T-helper 1 cell treated with Interleukin-12 subunit alpha and Interleukin-12 subunit beta and Interleukin-4 antibody, amounts not matched to agents 30 ng/mL and 1 ng/mL, for 36 hours (primary cell): ENCODE measurements around the gene STK10. TPM values are rescaled to one million over a fixed set of nuclear protein-coding genes. Genes with fewer than 3 reads are reported as not detected.

Experiments used
- intact Hi-C: fragments of 100-400 bp; cut with micrococcal nuclease; formaldehyde crosslinking; loops from one replicate; pipeline ENCODE4 v1.15.1; 2024
- total RNA-seq: library from RNA; stranded (reverse); gene quantifications from 2 replicates; pipeline ENCODE4 v1.2.3, GENCODE V29; 2022

Gene STK10
- total RNA-seq, 1 donor from 2014 or later, result 226 TPM

DNA sequence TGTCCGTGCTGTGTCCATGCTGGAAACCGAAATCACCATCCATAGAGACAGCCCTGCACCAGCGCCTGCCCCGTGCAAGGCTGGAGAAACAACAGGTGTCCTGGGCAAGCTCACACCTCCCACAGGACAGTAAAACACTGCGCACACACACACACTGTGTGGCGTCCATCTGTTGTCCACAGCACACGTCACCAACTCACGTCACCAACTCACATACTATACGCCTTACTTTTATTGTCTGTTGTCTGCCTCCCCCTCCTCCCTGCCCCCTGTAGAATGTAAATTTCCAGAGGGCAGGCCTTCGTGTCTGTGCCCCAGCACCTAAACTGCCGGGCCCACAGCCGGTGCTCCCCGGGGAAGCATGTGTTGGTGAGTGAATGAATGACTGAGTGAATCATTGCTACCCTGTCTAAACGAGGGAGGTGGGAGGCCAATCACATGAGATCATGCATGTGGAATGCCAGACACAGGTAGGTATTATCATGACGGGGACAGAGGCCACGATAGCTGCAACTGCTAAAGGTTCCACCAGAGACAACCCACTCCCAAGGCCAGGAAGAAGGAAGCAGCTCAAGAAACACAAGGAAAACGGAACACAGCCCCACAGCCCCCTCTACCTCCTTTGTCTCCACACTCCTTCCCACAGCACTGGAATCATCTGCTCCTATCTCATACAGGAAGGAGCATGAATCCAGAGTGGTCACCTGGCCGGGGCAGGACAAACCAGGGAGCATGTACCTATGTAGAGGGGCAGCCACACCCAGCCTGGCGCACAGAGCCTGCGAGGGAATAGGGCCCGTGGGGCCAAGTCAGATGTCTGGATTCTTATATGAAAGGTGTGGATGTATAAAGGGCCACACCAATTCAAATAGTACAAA is 41.9 kb downstream of the STK10 start:
- intact Hi-C loops, result no loop called here

GRCh38 chr5:172144931-172145869 is 42.8 kb downstream of the STK10 start:
- intact Hi-C loops, result no loop called here

DNA sequence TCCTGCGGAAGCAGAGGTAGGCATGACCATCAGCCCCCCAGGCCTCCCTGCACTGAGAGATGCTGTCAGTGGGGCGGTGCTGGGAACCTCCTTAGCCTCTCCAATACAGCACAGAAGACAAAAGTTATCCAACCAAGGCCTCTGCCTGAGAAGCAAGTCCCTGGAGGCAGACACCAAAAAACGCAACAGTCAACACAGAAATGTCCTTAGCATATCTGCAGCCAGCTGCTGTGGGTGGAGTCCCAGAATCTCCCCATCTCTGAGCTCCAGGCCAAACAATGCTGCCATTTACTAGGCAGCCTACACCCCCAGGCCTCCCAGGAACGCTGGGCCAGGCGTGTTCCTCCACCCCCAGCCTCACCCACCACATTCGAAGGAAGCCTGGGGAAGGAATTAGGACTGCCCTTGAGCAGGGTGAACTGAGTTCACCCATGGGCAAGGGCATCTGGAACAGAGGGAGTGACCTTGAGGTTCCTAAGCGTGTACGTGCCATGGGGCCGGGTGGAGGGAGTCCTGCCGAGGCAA is 43.7 kb downstream of the STK10 start:
- intact Hi-C loops, result no loop called here

- intact Hi-C loops, result no loop called here
Measured at GRCh38 chr5:172143875-172144274, 44.1 kb downstream of the STK10 start.

DNA sequence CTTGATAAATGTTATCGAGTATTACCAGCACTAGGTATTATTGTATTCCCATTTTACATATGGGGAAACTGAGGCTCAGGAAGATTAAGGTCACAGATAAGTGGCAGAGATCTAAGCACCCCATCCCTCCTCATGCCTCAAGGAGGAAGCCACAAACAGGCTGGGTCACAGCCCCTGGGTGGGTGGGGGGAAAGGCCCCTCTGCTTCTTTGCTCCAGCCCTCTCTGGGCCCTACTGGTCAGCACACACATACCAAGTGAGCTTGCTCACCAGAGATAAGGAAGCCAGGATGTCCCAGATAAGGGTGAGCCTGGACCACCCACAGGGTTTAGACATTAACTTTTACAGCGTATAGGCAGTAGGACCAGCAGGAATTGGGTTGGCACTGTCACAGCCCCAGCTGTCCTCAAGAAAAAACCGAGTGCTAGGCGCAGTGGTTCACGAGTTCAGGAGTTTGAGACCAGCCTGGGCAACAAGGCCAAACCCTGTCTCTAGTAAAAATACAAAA is 45.3 kb downstream of the STK10 start:
- intact Hi-C loops, result no loop called here

DNA sequence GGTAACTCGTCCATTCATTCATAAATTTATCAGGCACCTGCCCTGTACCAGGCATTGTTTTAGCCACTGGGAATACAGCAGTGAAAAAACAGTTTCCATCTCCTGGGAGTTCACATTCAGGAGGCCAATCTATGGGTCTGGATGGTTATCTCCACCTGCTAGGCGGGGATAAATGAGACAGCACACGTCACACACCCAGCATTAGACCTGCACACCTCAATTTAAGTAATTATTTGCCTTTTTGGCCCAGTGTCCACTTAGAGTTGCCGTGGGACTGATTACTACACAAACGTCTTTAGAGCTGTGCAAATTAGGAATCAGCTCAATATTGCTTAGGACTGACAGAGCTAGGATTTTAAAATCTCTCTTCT is 46.1 kb downstream of the STK10 start:
- intact Hi-C loops, result no loop called here

- intact Hi-C loops, result no loop called here
Measured at GRCh38 chr5:172140866-172141265, 47.2 kb downstream of the STK10 start.

GRCh38 chr5:172140120-172140519 is 47.9 kb downstream of the STK10 start:
- intact Hi-C loops, result no loop called here

DNA sequence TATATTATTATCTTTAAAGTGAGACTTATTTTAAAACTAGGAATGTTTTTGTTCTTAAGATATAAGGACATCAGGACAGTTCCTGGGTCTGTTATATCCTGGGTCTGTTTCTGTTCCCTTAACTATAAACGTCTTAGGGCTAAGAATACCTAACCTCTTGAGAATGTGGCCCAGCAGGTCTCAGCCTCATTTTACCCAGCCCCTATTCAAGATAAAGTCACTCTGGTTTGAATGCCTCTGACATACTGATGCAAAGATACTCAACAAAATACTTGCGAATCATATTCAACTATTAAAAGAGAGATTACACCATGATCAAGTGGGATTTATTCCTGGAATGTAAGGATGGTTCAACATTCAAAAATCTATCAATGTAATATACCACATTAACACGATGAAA is 51.0 kb downstream of the STK10 start:
- intact Hi-C loops, result no loop called here

- intact Hi-C loops, result no loop called here
Measured at GRCh38 chr5:172133359-172134029, 54.5 kb downstream of the STK10 start.

GRCh38 chr5:172131690-172132089 is 56.3 kb downstream of the STK10 start:
- intact Hi-C loops, result no loop called here

DNA sequence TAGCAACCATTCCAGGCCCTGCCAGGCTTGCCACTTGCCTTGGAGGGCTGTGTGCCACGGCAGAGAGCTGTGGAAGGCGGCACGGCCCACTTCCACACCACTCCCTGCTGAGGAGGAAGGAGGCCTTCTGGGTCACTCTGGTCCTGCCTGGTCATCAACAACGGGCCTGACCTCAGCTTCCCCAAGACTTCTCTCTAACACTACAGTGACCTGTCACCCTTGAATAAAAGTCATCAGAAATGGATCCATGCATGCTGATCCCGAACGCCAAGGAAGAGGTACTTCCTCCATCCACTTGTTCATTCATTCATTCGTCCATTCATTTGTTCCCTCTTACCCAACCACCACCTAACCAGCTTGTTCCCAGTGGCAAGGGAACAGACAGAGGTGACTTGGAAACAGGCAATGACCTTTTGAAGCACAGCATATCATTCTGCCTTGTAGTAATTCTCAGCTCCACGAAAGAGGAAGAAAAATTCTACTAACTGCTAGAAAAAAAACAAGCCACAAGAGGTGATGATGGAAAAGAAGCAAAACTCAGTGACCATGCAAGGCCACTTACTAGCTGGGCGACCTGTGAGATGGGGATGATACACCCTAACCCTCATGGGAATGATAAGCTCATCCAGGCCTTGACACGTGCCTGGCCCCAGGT is 58.6 kb downstream of the STK10 start:
- intact Hi-C loops, result no loop called here

DNA sequence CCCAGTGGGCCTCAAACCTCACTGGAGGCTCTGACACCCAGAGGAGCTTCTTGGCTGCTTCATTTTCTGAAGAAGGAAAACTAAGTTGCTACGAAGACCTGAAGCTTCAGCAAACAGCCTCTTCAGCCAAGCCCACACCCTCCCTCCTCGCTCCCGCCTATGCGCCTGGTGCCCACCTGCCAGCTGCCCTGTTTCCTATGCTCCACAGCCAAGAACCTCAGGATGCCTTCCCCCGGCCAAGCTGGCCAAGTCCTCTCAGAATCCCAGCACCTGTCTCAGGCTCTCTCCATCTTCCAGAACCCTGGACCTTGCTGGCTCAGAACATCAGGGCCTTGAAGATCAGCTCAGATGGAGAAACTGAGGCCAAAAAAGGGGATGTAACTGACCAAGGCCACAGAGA is 60.4 kb downstream of the STK10 start:
- intact Hi-C loops, result no loop called here

GRCh38 chr5:172123269-172123692 is 64.7 kb downstream of the STK10 start:
- intact Hi-C loops, result no loop called here

DNA sequence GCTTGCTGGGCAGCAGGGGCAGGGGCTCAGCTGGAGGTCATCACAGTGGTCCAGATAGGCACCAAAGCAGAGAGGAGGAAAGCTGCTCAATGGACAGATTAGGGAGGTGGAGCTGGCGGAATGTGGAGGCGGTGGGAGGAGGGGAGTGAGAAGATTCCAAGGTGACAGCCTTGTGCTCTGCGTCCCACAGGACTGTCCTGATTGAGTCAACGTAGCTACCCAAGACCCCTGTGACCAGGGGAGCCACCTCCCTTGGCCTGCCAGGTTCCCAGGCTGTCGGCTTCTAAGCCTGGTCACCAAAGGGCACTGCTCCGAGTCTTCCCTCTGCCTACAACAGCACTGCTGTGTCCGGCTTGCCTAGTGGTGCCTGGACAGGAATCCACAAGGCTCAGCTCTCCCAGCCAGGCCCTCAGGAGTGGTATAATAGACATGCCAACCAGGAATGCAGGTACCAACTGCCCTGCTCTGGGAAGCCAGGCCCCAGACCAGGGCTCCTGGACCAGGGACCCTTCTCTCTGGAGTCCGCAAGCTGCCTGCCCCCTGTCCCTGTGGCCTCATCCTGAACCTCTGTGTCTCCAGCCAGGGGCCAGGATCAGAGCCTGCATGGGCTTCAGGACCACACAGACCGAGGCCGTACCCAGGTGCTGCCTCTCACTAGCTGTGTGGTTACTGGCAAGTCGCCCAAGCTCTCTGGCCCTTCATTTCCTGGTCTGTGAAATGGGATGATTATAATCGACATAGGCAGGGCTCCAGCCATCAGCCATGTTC is 67.9 kb downstream of the STK10 start:
- intact Hi-C loops, result no loop called here

- intact Hi-C loops, result no loop called here
Measured at GRCh38 chr5:172118891-172119290, 69.1 kb downstream of the STK10 start.

DNA sequence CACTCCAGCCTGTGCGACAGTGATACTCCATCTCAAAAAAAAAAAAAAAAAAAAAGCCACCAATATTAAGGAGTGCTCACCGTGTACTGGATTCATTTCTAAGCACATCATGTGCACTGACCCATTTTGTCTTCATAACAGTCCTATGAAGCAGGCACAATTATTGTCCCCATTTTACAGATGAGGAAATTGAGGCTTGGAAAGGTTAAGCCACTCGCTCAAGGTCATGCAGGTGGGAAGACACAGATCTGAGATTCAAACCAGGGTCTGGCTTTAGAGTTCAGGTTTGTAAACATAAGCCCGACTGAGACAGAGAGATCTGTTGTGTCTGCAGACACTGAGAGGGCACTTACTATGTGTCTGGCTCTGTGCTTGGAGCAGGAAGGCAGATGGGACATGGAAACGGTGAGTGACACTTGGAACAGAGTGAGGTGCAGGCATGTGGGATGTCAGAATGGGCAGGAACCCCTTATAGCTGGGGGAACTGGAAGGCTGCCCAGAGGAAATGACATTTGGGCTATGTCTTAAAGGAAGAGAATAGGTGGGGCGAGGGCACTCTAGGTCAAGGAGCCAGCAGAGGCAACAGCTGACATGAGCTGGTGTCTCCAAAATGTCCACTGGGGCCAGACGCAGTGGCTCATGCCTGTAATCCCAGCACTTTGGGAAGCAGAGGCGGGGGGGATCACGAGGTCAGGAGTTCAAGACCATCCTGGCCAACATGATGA is 69.9 kb downstream of the STK10 start:
- intact Hi-C loops, result no loop called here

- intact Hi-C loops, result loop anchor here (1.0 kb wide), 2 partner anchors 60 to 1029 kb away; partner anchors contain the start of gene BNIP1
Measured at GRCh38 chr5:172115541-172115982, 72.5 kb downstream of the STK10 start.

DNA sequence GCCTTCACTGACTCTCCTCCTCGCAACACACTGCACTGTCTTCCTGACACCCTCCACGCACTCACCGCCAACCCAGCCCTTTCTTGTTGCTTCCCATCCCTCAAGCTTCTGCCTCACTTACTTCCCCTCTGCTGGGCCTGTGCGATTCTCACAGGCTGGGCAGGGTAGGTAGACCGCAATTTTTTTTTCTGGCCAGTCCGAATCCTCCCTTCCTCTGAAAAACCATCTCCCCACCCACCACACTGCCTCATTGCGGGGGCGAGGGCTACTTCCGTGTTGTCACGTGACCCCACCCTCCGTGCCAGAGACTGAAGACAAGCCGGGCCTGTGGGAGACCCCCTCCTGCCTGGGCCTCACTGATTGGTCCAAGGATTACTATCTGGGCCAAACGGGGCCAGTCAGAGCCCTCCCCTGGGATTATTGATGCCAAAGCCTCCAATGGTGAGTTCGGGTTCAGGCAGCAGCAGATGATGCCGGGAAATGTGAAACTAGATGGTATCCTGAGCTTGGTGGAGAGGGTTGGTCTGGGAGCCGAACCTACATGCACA is 73.1 kb downstream of the STK10 start:
- intact Hi-C loops, result loop anchor here (1.0 to 5.0 kb wide), 3 partner anchors 60 to 1029 kb away; partner anchors contain the start of genes BNIP1 and NPM1
